ENCODE data around the gene SLC25A42.
A peak's percentile ranks its signal among the peaks of the same experiment; 100 is the strongest.
"Not testable (repeated sequence)": the region's sequence is repeated elsewhere in the genome, so short reads cannot be mapped to it uniquely, and the experiment has no call there.

Gene SLC25A42

DNA sequence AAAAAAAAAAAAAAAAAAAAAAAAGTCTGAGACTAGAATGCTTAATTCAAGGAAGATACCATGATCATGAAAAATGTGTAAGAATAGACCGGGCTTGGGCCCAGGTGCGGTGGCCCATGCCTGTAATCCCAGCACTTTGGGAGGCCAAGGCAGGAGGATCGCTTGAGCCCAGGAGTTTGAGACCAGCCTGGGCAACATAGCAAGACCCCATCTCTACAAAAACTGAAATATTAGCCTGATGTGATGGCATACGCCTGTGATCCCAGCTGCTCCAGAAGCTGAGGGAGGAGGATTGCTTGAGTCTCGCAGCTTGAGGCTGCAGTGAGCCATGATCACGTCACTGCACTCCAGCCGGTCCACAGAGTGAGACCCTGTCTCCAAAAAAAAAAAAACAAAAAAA lies 43.1 kb downstream of the SLC25A42 start:
- DNase-seq: not testable (repeated sequence)

- no peak for DNase-seq
Measured at GRCh38 chr19:19107654-19108053, 43.9 kb downstream of the SLC25A42 start.

GRCh38 chr19:19109601-19110000 lies 45.8 kb downstream of the SLC25A42 start:
- no peak for DNase-seq

- no peak for DNase-seq
Measured at GRCh38 chr19:19110410-19111135, 46.8 kb downstream of the SLC25A42 start.

DNA sequence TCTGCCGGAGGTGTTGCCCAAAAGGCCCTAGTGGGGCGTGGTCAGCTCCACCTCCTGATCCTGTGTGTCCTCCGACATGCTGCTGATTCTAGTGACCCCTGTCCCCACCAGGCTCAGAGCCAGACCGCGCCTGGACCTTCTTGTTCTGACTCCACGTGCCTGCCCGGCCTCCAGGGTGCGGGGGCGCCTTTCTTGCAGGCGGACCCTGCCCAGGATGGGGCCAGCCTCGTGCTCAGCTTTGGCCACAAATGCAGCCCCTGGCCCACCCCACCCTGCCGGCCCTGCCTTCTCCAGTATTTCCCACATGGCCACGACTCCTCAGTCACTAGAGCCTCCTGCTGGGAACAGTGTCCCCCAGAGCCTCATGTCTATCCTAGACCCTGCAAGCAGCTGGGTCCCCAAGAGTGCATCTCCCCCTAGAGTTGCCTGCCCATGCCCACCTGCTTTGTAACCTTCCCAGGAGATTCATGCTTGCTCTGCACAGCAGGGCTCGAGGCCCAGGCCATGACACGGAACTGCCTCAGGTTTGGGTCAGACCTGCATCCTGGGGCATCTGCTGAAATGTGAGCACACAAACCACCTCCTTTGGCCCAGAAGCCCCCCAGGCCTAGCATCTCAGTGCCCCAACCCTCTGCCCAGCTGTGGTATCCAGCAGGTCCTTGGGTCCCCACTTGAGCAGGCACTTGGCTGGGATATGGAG lies 47.5 kb downstream of the SLC25A42 start:
- no peak for DNase-seq

DNA sequence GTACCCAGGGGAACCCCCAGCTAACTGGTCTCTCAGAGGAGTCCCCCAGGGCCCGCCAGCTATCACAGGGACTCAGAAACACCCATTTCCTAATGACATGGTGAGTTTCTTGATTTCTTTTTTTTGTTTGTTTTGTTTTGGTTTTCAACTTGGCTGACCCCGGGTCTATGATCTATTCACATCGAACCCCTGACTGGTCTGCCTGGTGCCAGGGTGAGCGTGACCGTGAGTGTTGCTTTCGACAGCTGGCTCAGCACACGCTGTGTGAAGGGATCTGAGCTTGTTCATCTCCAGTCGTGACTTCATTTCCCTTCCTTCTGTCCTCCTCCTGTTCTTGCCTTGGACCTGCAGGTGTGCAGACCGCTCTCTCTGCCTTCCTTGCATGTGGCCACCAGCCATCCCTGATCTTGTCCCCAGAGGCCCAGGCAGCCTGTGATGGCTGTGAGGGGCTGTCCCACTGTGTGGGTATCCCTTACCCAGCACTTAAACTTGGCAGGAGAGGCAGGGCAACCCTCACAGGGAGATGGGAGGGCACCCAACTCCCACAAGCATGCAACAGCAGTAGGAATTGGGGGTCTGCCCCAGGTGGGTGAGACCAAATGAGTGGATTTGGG lies 48.3 kb downstream of the SLC25A42 start:
- no peak for DNase-seq

GRCh38 chr19:19113040-19113626 lies 49.3 kb downstream of the SLC25A42 start:
- no peak for DNase-seq

- DNase-seq: peak; percentile 85
Measured at GRCh38 chr19:19115954-19116353, 52.2 kb downstream of the SLC25A42 start.

DNA sequence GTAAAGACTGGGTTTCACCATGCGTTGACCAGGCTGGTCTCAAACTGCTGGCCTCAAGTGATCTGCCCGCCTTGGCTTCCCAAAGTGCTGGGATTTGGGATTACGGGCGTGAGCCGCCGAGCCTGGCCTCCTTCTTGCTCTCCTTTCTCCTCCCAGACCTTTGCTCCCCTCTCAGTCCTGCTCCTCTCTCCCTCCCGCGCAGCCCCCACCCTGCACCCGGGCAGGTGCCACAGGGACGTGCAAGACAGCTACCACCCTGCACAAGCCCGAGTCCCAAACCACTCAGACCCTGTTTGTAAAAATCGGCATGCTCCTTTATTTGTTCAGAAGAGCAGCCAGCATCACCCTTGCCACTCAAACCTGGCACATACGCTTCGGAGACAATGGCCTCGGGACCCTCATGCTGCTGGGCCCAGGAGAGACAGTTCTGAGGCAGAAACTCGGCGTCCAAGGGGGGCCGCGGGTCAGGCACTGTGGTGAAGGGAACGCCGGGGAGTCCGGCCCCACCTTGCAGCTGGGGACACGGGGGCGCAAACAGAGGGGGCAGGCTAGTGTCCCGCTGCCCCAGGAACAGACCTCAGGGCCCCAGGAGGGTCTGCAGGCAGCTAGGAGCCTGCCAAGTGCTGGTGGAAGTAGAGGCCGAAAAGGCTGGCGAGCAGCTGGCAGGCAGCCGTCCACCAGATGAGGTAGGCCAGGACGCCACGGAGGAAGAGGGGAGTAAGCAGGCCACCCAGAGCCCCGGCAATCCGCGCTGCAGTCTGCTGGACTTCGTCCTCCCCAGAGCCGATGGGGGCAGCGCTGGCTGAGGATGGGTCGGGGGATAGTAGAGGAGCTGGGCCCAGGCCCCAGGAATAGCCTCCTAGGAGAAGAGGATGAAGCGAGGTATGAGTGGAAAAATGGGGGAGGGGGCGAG lies 55.8 kb downstream of the SLC25A42 start:
- DNase-seq: no peak

- DNase-seq: no peak
Measured at GRCh38 chr19:19120308-19121231, 56.8 kb downstream of the SLC25A42 start.

DNA sequence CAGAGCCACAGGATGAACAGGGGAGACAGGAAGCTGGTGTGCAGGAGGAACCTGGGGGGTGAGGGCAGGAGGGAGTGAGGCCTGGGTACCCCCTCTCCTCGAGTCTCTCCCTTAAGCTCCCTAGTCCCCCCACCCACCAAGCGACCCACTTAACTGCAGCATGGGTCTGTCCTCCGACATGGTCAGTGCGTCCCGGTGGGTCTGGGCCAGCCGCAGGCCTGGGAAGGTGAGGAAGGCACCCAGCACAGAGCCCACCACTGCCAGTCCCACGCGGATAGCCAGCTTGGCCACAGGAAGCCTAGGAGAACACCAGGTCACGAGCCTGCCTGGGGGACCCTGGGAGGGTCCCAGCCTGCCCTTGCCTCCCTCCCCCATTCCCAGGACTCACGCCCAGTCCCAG lies 57.6 kb downstream of the SLC25A42 start:
- DNase-seq: no peak

DNA sequence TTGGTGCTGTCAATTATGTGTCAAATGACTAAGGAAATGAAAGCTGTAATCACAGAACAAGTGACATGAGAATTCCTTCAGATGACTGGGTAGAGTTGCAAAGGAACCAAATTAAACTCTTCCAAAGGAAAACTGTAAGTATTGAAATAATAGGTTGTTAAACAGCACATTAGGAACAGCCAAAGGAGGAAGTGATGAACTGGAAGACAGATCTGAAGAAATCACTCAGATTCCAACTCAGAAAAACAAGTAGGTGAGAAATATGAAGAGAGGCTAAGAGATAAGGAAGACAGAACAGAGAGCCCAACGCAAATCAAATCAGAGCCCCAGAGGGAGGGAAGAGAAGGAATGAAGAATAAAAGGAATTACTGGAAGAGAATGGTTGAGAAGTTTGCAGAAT lies 59.1 kb downstream of the SLC25A42 start:
- no peak for DNase-seq

DNA sequence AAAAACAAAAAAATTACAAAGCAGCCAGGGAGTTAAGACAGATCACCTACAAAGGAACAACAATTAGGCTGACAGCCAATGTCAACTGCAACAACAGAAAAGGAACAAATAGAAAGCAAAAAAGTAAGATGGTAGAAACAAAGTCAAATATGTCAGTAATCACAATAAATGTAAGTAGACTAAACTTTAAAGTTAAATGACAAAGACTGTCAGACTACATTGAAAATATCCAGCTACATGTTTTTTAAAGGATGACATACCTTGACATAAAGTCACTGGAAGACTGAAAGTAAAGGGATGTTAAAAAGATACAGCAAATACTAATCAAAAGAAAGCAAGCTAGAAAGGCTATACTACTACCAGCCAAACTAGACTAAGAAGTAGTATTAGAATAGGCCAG lies 59.6 kb downstream of the SLC25A42 start:
- DNase-seq: no peak

- no peak for DNase-seq
Measured at GRCh38 chr19:19126102-19126501, 62.3 kb downstream of the SLC25A42 start.

GRCh38 chr19:19131989-19132388 lies 68.2 kb downstream of the SLC25A42 start:
- DNase-seq: no peak

DNA sequence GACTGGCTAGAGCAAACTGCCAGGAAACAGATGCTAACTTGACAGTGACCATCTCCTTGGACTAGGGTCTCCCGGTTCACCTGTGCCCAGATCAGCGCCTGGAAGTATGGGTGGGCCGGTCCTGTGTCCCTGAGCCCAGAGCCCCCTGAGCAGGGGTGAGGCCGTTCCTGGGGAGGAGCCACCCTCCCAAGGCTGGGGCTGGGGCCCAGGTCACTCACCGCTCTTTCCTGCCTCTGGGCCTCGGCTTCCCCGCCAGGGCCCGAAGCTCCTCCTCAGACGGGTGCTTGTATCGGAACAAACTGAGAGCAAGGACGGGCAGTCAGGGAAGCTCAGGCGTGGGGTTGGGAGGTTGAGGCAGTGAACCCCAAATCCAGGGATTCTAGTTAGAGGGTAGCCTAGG lies 69.1 kb downstream of the SLC25A42 start:
- no peak for DNase-seq

DNA sequence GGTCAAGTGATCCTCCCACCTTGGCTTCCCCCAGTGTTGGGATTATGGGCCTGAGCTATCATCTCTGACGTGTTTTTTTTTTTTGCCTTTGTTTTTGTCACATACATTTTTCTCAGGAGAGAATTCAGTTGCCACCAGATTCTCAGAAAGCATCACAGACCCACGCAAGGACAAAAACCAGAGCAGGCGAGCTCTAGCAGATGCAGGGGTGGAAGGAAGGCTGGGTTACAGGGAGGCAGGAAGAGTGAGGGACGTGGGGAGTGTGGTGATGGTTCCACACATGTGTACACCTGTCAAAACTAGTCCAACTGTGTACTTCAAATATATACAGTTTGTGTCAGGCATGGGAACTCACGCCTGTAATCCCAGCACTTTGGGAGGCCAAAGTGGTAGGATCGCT lies 70.2 kb downstream of the SLC25A42 start:
- no peak for DNase-seq

DNA sequence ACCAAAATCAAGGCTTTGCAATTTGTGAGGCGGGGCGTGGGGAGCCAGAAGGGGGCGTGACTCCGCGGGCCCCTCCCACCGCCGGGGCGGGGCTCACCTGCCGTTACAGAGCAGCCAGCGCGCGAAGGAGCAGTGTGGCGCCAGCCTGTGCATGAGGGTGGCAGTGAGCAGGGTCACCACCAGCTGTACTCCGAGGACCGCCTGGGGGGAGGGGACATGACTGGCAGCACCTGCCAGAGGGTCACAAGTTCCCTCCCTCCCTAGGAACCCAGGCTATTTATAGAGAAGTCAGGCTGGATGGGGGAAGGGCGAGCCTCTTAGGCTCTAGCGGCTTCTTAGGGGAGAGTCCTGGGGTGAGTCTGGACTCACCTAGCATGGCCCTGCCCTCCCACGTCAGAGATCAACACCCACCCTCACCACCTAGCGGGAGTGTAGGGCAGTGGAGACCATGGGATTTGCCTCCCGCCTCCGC lies 70.9 kb downstream of the SLC25A42 start:
- no peak for DNase-seq

GRCh38 chr19:19135713-19136112 lies 71.9 kb downstream of the SLC25A42 start:
- DNase-seq: not testable (repeated sequence)

DNA sequence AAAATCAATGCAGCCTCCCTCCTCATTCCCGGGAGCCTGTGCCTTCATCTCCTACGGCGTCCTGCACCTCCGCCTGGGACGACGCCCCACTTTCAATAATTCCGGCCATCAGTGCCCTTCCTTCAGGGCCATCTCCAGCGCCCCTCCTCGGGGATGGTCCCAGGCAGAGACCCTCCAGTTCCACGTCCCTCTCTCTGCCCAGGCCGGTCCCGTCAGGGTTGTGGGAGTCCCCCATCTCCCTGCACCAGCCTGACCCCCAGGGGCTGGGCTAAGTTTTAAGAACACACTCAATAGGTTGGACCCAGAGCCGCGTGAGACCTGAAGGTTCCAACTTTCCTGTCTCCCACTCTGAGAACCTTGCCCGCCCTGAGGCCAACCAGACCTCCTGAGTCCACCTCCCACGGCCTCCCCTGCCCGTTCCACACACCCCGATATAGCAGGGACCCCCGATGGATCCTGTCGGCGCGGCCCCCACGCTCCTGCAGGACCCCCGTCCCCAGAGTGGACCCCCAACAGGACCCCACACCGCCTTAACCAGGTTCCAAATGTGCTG lies 73.8 kb downstream of the SLC25A42 start:
- DNase-seq: peak; percentile 65

Data from activated CD8-positive, alpha-beta memory T cell treated with anti-CD3 and anti-CD28 coated beads, Interleukin-2, amount 50 U/mL, for 48 hours (primary cell).